GM18526 (cell line): Measurements from ENCODE around the gene ADGRL3.

Source experiments
- POLR2A ChIP-seq: IDR thresholded peaks from 3 replicates; pipeline ENCODE4 v1.6.1; 2011; ENCODE audit not compliant: insufficient read length; ENCODE audit errors: extremely low read depth

ADGRL3 gene

DNA sequence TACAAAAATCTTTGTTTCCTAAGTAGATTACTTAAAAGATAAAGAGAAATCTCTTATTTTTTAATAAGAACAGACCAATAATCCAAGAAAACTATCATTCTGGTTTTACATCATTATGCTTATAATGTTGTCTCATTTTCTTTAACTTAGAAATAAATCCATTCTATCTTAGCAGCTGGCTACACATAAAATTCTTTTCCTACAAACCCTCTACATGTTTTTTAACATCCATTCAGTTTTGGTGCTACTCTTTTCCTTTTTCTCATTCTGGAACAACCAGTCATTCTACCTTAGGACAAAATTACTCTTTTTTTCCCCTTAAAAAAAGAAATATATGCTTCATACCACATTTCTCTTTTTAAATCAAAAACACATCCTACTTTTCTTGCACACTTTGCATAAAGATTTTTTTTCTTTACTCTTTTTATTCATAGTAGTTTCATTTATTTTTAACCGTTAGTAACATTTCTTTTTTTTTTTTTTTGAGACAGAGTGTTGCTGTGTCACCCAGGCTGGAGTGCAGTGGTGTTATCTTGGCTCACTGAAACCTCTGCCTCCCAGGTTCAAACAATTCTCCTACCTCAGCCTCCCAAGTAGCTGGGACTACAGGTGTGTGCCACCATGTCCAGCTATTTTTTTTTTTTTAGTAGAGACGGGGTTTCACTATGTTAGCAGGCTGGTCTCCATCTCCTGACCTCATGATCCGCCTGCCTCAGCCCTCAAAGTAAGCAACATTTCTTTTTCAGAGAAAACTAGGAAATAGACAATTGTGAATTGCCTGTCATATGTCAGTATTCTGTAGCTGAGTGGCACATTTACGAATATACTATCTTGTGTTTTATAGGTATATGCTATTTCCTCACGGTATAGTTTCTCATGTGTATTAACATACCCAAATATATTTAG lies 562.8 kb downstream of the ADGRL3 start:
- no peak for TF ChIP-seq POLR2A

DNA sequence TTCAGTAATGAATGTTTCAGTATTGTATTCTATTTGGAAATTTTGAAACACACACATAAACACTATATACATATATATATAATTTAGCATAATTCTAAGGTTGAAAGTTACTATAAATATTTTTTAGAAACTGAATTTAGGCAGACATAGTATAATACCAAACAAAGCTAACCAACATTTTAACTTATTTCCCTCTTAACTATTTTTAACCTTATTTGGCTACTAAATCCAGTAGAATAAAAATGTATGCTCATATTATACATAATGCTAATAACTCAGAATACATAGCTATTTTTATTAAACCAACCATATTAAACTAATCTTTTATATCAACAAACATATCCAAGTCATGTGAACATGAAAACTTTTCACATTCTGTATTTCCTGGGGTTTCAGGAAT lies 563.6 kb downstream of the ADGRL3 start:
- TF ChIP-seq POLR2A, result no peak

DNA sequence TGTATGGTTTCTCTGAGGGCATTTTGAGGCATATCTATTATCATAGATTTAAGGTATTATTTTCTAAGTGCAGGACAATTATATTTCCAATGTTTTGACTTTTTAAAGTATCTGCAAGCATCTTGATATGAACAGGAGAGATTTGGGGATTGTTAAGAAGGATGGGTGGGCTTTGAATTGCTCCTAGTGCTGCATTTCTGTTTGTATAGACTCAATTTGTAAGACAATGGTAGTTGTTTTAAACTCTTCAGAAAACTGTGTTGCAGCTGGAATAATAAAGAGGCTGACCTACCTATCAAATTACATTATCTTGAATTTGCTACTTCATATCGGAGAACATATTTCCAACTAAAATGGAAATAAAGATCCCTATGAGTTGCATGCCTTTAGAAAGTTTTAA lies 570.3 kb downstream of the ADGRL3 start:
- no peak for TF ChIP-seq POLR2A

DNA sequence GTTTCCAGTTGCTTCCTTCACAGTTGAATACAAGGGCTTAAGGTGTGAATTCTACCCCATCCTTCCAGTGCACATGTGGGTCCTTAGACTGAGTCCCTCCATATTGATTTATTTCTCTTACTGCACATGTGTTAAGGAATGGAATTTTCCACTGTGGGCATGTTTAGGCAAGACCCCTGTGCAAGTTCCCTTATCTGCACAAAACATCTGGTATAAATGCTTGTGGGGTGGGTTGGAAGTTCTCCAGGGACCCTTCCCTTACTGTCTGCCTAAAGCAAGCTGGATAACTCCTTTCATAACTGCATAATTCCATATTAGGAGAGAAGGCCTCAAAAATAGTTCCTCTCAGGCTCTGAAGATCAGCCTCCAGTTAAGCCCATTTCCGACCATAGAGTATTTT lies 570.9 kb downstream of the ADGRL3 start:
- TF ChIP-seq POLR2A, result no peak

DNA sequence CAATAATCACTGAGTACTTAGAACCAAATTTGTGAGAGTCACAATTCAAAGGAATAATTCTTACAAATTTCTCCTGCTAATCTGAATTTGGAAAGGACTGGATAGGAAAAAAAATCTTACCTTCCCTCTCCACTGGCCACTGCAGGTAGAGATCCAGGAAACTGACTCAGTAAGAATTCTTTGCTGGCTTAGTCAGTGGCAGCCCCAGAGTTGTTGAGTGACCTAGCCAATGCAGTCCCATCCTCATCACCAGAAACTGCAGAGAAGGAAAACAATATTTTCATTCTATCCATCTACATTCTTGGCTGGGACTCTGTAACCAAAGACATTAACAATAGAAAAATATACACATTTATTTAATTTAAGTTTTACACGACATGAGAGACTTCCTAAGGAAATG lies 572.0 kb downstream of the ADGRL3 start:
- TF ChIP-seq POLR2A, result no peak

DNA sequence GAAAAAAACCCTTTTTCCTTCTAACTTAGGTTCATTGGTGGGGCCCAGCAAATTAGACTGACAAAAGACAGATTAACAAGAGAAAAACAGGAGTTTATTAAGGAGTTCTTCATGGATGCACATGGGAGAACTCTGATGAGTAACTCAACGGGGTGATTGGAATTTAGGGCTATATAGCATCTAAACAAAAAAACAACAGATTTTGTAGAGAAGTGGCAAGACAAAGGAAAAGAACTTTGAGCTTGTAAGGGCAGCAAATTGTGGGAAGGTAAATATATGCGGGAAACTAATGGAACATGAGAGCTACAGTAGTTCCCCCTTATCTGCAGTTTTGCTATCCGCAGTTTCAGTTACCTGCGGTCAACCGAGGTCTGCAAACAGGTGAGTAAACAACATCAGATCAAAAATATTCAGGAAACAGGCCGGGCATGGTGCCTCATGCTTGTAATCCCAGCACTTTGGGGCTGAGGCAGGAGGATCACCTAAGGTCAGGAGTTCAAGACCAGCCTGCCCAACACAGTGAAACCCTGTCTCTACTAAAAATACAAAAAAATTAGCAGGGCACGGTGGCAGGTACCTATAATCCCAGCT lies 573.6 kb downstream of the ADGRL3 start:
- TF ChIP-seq POLR2A, result no peak

DNA sequence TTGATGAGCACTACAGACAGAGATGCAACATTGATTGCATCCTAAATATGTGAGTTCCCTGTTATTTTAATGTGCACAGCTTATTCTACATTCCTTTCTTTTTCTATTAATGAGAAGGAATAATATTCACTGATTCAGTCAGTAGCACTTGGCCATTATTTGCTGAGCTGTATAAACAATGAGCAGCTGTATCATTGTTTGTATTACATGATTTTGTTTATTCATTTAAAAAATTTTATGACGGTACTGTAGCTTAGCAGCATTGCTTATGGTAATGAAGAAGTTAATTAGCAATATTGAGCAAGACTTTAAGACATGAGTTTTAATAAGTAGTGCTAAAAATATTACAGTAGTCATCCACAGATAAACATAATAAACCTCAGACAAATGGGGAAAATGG lies 582.0 kb downstream of the ADGRL3 start:
- no peak for TF ChIP-seq POLR2A

DNA sequence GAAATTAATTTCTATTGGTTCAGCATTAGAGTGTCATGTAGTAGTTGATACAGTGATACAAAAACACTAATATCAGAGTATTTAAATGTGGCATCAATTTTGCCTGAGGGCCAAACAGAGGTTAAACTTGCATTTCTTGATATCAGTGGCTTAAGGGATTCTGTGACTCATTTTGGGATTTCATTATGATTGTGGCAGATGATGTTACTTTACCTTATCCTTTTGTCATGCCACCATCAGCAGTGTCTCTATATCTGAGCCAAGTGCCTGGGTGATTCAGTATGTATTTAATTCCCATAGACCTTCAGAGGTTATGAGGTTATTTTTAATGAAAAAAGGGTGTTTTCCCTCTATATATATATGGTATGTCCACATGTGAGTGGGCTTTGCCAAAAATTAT lies 582.9 kb downstream of the ADGRL3 start:
- no peak for TF ChIP-seq POLR2A

DNA sequence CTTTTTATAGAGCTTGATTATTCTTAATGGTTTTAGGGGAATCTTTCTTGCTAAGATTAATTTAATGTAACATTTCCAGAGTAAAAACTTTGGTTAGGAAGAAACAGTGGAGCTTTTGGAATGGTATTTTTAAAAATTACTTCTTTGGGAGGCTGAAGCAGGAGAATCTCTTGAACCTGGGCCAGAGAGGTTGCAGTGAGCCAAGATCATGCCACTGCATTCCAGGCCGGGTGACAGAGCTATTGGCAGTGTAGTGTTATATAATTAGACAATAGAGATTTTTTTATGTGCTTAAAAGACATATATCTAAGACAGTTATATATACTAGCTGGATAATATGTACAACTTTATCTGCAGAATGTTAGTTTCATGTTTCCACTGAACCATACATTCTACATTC lies 585.6 kb downstream of the ADGRL3 start:
- no peak for TF ChIP-seq POLR2A

DNA sequence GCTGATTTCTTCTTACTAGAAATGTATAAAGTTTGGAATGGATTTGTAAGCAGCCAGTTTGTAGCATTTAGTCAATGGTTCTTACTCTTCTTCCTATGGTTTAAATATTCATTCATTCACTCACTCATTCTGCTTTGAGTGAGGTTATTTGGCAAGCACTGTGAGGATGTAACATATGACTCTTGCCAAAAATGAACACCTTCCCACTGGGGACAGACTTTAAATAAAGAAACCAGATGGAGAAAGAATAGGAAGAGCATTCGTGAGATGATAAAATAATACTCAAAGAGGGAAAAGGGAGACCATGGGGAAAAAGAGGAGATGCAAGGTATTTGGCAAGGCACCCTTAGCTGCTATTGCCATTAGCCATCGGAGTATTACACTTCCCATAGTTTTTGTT lies 586.1 kb downstream of the ADGRL3 start:
- no peak for TF ChIP-seq POLR2A

DNA sequence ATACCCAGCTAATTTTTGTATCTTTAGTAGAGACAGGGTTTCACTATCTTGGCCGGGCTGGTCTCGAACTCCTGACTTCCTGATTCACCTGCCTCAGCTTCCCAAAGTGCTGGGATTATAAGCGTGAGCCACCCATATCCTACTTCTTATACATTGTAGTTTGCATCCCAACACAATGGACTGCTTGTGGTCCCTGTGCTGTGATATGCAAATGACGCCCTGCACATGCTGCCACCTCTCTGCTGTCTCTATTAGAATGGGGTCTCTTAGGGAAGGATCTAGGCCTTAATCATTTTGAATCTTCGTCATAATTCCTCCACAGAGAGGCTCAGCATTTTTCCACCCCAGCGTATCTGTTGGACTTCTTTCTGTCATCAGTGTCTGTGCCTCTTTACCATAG lies 595.9 kb downstream of the ADGRL3 start:
- TF ChIP-seq POLR2A, result no peak

DNA sequence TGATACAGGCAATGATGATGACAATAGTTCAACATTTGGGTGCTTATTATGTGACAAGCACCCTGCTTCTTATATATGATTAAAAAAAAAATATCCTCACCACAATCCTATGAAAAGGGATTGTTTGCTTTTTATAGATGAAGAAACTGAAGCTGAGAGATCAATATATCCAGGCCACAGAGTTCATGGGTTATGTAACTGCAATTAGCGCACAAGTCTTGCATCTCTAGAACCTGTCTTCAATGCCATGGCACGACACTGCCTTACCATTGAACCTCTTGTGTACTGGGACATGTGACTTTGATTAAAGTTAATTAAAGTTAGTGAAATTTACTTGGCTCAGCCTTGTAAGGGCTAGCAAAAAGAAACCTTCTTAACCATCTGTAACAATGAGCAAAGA lies 599.7 kb downstream of the ADGRL3 start:
- TF ChIP-seq POLR2A, result no peak

DNA sequence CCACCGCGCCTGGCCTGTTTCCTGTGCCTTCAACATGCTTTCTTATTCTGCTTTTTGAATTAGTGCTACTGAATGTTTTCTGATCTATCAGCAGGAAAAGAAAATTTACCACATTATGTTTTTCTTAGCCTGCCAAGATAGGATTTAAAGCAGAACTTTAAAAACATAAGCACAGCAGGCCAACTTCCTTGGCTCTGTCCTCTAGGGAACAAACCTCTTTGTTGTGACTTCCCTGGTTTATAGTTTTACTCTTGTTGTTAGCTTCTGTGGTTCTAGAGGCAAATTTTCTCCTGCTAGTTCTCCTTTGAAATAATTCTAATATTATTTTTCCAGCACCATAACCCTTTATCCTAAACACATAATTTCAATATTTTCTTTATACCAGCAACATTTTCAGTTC lies 605.1 kb downstream of the ADGRL3 start:
- no peak for TF ChIP-seq POLR2A

DNA sequence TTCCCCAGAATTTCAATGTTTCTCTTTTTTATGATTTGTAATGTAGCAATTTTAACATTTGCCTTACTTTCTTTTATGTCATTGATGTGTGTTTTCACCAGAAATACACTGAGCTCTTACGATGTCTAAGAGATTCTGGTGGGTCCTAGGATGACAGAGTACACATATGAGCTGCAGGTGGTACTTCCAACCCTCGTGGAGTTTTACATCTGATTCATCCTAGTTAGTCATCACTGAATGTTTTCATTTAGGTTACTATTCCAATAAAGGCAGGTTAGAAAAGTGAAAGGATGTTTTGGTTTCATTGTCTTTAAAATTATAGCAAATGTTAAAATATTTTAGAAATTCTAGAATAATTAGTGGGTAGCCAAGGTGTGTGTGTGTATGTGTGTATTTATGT lies 605.9 kb downstream of the ADGRL3 start:
- no peak for TF ChIP-seq POLR2A

DNA sequence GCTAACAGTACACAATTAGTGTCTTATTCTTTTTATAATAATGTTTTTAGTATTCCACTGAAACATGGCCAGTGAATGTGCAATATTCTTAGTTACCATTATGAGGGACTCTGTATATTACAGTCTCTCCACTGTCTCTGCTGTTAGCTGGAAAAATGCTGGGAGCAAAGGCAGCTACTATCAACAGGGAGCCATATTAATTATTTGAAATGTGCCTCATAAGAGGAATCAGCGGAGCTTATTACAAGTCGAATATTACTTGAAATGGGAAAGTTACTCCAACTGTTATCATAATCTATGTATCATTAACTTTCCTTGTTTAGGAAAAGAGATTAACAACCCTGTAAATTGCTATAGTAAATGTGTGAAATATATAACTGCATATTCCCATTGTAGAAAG lies 612.0 kb downstream of the ADGRL3 start:
- TF ChIP-seq POLR2A, result no peak

DNA sequence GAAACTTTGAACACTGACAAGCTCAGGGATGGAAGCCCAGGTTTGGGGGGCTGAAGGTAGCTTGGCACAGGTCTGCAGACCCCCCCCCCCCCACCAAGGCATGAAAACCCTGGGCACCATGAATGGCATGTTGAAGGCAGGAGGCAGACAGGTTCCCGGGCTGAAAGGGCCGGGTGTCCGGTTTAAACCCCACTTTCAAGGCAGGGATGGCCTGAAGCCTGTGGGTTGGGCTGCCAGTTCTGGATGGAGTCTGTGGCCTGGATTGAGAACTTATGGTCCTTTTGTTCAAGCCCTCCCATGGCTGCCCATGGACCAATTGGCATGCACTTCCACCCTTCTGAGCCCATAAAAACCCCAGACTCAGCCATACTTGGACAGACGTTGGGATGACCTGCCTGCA lies 616.9 kb downstream of the ADGRL3 start:
- TF ChIP-seq POLR2A, result no peak

DNA sequence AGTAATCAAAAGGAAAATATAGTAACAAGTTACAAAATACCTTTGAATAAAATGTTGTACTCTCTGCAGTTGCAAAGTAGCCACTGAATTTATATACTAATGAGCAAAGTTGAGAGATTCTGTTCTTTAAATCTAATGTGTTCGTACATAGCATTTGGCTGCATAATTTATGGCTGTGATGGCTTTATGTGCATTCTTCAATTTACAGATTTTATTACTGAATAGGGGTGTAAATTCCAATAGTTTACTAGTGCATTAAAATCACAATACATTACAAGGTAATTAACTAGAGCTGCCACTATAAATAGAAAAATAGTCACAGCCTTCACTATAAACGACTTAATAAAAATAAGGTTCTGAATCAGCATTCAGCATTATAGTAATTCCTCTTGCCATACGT lies 620.0 kb downstream of the ADGRL3 start:
- no peak for TF ChIP-seq POLR2A
